ENCODE measurements around the gene IRF3.

The IRF3 gene

DNA sequence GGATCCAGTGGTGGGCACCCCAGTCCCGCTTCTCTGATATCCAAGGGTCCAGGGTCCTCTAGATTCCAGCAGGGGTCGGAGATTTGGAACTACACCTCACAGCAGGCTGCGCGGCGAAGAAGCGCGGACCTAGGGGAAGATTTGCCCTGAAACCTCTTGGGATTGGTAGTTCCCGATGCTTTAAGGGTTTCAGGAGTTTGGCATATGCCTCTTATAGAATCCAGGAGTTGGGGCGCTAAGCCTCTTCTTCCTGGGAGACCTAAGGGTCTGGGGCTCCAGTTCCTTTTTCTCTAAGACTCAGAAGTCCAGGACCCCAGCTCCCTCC is 425 bp upstream of the IRF3 start:
- Histone ChIP-seq H3K36me3 (ENCODE audit: control insufficient read depth, low read length) (peaks cover 62% of the 10 kb centered on the region), H3K79me2 (ENCODE audit: control insufficient read depth, low read length) (peaks cover 58% of the 10 kb centered on the region), H3K9me2 (replicated peaks; ENCODE audit: control insufficient read depth, low read length) (no peaks in the 10 kb centered on the region), H3K4me3 (ENCODE audit: low read length) (peak overlapping the region; percentile 82), H3K27ac (ENCODE audit: low read depth, low read length) (peak overlapping the region; percentile 89), H4K20me1 (ENCODE audit: control insufficient read depth, insufficient read depth, low read depth, low read length) (peaks cover 4% of the 10 kb centered on the region), H3K4me2 (ENCODE audit: low read length) (peak overlapping the region; percentile 83), H3K4me1 (ENCODE audit: control insufficient read depth, low read length) (peaks cover 26% of the 10 kb centered on the region), H3K9me3 (ENCODE audit: control insufficient read depth, insufficient read depth, low read length) (no peaks in the 10 kb centered on the region), H3F3A (ENCODE audit: control insufficient read depth, insufficient read depth) (peaks cover 5% of the 10 kb centered on the region), H3K27me3 (ENCODE audit: control insufficient read depth, low read length) (no peaks in the 10 kb centered on the region)
- no peak for TF ChIP-seq EZH2phosphoT487 (IDR thresholded peaks at IDR 0.05; ENCODE audit: borderline replicate concordance, low read length)
- TF ChIP-seq, protein P1, sequence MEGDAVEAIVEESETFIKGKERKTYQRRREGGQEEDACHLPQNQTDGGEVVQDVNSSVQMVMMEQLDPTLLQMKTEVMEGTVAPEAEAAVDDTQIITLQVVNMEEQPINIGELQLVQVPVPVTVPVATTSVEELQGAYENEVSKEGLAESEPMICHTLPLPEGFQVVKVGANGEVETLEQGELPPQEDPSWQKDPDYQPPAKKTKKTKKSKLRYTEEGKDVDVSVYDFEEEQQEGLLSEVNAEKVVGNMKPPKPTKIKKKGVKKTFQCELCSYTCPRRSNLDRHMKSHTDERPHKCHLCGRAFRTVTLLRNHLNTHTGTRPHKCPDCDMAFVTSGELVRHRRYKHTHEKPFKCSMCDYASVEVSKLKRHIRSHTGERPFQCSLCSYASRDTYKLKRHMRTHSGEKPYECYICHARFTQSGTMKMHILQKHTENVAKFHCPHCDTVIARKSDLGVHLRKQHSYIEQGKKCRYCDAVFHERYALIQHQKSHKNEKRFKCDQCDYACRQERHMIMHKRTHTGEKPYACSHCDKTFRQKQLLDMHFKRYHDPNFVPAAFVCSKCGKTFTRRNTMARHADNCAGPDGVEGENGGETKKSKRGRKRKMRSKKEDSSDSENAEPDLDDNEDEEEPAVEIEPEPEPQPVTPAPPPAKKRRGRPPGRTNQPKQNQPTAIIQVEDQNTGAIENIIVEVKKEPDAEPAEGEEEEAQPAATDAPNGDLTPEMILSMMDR (IDR thresholded peaks at IDR 0.05; ENCODE audit: low read depth, low read length, poor library complexity, severe bottlenecking) = no peak

DNA sequence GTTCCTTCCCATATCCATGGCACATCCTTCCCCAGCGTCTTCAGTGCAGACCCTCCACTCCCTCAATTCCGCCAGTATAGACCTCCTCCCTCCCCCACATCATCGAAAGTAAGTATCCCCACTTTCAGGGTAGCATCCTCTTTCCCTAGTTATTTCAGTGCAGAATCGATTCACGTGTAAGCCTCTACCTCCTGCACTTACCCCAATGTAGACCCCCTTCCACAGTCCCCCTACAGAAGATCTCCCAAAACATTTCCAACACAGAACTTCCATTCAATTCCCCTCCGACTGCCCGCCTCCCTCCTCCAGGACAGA is 664 bp downstream of the IRF3 start:
- peaks cover 58% of the 10 kb centered on the region for H3K79me2 ChIP-seq (ENCODE audit: control insufficient read depth, low read length)
- H3K9me3 ChIP-seq (ENCODE audit: control insufficient read depth, insufficient read depth, low read length) = no peaks in the 10 kb centered on the region

DNA sequence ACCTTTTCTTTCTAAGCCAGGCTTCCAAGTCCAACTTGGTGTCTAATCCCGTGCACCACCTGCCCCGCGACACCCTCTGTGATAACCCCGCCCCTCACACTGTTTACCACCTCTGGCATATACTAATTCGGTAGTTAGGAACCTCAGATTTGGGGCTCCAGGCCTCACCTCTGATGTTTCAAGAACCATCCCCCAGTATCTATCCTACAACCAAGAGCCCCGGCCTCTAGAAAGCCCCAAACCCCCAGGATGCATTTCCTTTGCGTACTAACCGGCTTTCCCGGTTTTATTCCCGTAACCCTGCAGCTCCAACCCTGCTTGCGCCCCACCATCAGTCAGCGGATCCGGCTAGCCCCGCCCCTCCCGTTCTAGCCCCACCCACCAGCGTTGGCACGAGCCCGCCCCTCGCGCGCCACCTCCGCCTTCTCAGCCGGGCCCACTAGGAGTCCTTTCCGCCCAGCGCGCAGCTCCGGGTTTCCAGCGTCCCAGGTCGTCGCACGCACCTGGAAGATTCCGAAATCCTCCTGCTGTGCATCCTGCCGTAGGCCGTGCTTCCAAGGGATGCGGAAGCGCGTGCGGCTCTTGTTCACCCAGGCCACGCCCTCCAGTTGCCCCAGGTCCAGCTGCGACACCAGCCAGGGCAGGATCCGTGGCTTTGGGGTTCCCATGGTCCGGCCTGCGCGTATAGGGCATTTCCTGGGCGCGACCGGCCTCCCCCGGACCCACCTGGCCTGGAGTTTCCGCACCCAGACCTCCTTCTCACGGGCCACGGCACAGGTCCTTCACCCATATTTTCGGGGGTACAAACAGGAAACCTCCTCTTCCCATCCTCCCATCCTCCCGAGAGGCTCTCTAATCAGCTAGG is 1.3 kb downstream of the IRF3 start:
- H3K79me2 ChIP-seq (ENCODE audit: control insufficient read depth, low read length) = peaks cover 58% of the 10 kb centered on the region

More for the DNA sequence above, 664 bp downstream of the IRF3 start:
- peak overlapping the region; percentile 83 for H3K4me2 ChIP-seq (ENCODE audit: low read length)
- H3K27me3 ChIP-seq (ENCODE audit: control insufficient read depth, low read length) = no peaks in the 10 kb centered on the region
- peaks cover 4% of the 10 kb centered on the region for H4K20me1 ChIP-seq (ENCODE audit: control insufficient read depth, insufficient read depth, low read depth, low read length)
- peak overlapping the region; percentile 82 for H3K4me3 ChIP-seq (ENCODE audit: low read length)
- H3F3A ChIP-seq (ENCODE audit: control insufficient read depth, insufficient read depth) = peaks cover 9% of the 10 kb centered on the region
- peak overlapping the region; percentile 89 for H3K27ac ChIP-seq (ENCODE audit: low read depth, low read length)
- peaks cover 26% of the 10 kb centered on the region for H3K4me1 ChIP-seq (ENCODE audit: control insufficient read depth, low read length)
- peaks cover 64% of the 10 kb centered on the region for H3K36me3 ChIP-seq (ENCODE audit: control insufficient read depth, low read length)
- no peak for TF ChIP-seq EZH2phosphoT487 (IDR thresholded peaks at IDR 0.05; ENCODE audit: borderline replicate concordance, low read length)
- TF ChIP-seq, protein P1 (IDR thresholded peaks at IDR 0.05; ENCODE audit: low read depth, low read length, poor library complexity, severe bottlenecking) = no peak
- no peaks in the 10 kb centered on the region for H3K9me2 ChIP-seq (replicated peaks; ENCODE audit: control insufficient read depth, low read length)

More for the DNA sequence above, 1.3 kb downstream of the IRF3 start:
- Histone ChIP-seq H4K20me1 (ENCODE audit: control insufficient read depth, insufficient read depth, low read depth, low read length) (peaks cover 4% of the 10 kb centered on the region), H3K27me3 (ENCODE audit: control insufficient read depth, low read length) (no peaks in the 10 kb centered on the region), H3K4me2 (ENCODE audit: low read length) (peak overlapping the region; percentile 83), H3K4me1 (ENCODE audit: control insufficient read depth, low read length) (peaks cover 26% of the 10 kb centered on the region), H3F3A (ENCODE audit: control insufficient read depth, insufficient read depth) (peaks cover 10% of the 10 kb centered on the region), H3K9me2 (replicated peaks; ENCODE audit: control insufficient read depth, low read length) (no peaks in the 10 kb centered on the region), H3K9me3 (ENCODE audit: control insufficient read depth, insufficient read depth, low read length) (no peaks in the 10 kb centered on the region), H3K27ac (ENCODE audit: low read depth, low read length) (peak overlapping the region; percentile 89), H3K36me3 (ENCODE audit: control insufficient read depth, low read length) (peaks cover 64% of the 10 kb centered on the region), H3K4me3 (ENCODE audit: low read length) (peak overlapping the region; percentile 82)
- TF ChIP-seq EZH2phosphoT487 (IDR thresholded peaks at IDR 0.05; ENCODE audit: borderline replicate concordance, low read length) = no peak
- TF ChIP-seq, protein P1 (IDR thresholded peaks at IDR 0.05; ENCODE audit: low read depth, low read length, poor library complexity, severe bottlenecking) = no peak

Measured in DOHH2 (cell line).